Measurements from ENCODE around the gene FOXA1. TPM values are rescaled to one million over a fixed set of nuclear protein-coding genes. Genes with fewer than 3 reads are reported as not detected.

Gene FOXA1
- total RNA-seq, 4 donors from 2014 or later, result not detected

DNA sequence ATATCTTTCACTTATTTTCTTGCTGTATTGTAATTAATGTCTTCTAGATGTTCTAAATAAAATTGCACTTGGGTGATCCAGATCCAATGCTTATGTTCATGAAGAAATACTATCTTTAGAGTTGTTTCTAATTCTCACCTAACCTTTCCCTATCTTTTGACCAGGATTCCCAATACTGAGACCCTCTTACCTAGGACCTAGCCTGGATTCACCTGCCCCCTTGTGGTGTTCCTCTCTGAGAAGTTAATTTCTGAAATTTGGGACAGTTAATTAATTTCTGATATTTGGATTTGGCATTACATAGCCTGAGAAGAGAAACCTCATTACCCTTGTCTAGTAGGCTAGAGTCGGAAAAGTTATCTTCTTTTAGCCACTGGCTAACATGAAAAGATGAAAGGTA, 29.5 kb downstream of the FOXA1 start:
- TF ChIP-seq, protein P1, sequence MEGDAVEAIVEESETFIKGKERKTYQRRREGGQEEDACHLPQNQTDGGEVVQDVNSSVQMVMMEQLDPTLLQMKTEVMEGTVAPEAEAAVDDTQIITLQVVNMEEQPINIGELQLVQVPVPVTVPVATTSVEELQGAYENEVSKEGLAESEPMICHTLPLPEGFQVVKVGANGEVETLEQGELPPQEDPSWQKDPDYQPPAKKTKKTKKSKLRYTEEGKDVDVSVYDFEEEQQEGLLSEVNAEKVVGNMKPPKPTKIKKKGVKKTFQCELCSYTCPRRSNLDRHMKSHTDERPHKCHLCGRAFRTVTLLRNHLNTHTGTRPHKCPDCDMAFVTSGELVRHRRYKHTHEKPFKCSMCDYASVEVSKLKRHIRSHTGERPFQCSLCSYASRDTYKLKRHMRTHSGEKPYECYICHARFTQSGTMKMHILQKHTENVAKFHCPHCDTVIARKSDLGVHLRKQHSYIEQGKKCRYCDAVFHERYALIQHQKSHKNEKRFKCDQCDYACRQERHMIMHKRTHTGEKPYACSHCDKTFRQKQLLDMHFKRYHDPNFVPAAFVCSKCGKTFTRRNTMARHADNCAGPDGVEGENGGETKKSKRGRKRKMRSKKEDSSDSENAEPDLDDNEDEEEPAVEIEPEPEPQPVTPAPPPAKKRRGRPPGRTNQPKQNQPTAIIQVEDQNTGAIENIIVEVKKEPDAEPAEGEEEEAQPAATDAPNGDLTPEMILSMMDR (IDR thresholded peaks at IDR 0.05; ENCODE audit: low read depth), result no peak

DNA sequence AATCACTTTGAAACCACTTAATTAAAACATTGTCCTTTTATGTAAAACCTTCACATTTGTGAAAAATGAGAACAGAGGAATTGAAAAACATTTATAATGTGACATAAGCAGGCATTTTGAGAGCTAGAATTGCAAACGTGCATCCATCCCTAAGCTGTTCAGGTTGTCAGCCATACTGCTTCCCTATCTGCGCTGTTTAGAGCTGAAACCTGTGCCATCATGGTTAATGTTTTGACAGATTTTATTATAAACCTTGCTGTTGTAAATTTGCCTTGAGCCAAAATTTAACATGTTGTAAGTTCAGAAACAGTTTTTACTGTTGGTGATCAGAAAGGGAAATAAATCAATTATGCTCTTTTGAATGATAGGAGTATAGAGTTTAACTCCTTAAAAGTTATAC, 31.9 kb downstream of the FOXA1 start:
- TF ChIP-seq, protein P1 (IDR thresholded peaks at IDR 0.05; ENCODE audit: low read depth), result no peak

DNA sequence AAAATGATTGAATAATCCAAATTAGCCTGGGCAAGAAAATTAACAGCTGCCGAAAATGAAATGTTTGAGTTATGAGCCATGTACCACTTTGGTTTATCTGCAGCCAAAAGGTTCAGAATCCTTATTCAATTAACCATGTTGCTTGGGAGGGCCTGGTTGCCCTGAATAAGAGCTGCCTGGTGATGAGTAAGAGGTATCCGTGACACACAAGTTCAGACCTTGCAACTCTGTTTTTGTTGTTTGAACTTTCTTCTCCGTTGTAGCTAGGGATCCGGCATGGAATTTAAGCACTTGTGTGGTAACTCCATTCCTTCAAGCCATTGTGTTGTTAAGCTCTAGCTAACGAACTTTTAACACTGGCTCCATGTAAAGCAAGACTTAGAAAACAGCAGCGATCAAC, 35.7 kb downstream of the FOXA1 start:
- TF ChIP-seq, protein P1 (IDR thresholded peaks at IDR 0.05; ENCODE audit: low read depth), result no peak

DNA sequence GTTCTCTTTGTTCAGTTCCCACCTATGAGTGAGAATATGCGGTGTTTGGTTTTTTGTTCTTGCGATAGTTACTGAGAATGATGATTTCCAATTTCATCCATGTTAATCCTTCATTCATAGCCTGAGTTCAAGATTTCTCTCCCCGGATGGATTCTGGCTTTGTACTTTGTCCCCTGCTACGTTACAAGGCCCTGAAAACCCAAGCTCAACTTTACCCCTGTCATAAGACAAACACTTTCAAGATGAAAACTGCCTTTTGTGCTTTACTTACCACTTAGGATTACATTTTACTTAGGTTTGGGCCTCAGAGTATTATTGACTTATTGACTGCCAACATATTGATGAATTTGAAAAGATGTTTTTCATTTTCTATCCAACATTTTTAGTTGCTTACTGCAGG, 36.3 kb downstream of the FOXA1 start:
- TF ChIP-seq, protein P1 (IDR thresholded peaks at IDR 0.05; ENCODE audit: low read depth), result no peak

DNA sequence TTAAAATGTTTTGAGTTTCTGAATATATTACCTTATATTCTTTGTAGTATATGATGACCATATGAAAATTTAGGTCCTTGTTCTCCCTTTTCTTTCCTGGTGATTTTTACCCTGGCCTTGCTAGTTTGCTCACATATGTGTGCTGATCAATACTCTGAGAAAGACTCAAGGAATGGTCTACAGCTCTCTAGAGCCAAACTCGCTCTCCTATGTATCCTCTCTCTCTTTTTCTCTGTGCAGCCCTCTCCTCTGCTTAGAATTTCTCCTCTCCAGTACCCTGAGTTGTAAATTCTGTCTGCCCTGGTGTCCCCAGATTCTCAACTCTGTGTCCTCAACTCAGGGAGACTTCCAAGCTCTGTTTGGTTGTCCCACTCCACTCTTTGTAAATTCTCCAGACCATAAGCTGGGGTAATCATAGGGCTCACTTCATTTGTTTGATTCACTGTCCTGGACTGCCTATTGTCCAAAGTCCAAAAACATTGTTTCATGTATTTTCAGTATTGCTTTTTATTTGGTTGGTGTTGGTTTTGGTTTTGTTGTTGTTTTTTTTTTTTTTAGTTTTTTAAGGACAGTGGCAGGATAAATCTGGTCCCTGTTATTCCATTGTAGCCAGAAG, 41.0 kb downstream of the FOXA1 start:
- TF ChIP-seq, protein P1 (IDR thresholded peaks at IDR 0.05; ENCODE audit: low read depth), result no peak

DNA sequence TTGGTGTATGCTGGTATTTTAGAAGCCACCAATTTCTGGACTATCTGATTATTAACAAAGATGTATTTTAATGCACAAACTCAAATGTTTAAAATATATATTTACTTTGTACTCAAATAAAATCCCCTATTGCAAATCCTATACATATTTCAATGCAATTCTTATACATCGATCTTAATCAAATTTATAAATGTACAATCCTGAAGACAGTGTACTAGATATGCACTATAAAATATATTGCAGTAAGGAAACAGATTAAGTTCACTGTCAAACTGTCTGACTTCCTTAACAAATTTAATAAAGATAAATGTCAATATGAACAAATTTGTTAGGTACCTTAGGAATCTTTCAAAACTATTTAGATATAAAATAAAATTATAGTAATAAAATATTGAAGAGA, 43.9 kb downstream of the FOXA1 start:
- TF ChIP-seq, protein P1 (IDR thresholded peaks at IDR 0.05; ENCODE audit: low read depth), result no peak

DNA sequence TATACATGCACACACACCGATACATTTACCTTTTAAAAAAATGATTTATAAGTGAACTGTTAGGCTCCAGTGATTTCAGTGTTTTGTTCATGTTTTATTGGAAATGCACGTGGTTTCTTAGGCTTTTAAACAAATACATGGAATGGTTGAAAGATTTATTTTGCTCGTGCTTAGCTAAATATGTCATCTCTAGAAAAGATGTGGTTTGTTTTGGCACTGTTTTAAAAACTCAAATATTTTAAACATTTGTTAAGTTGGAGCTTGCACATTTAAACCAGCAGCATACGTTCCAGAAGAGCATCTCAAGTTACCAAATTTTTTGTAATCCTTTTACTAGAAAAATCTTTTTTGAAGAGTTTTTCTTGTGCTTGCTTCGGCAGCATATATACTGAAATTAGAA, 44.5 kb downstream of the FOXA1 start:
- TF ChIP-seq, protein P1 (IDR thresholded peaks at IDR 0.05; ENCODE audit: low read depth), result no peak

All from subcutaneous adipose tissue (tissue), 4 donors.